Stimulated activated CD4-positive, alpha-beta T cell treated with anti-CD3 and anti-CD28 coated beads, Interleukin-4, amount 100 ng/mL, for 48 hours (primary cell): ENCODE data around the gene EIPR1.
"Not testable (repeated sequence)": the region's sequence is repeated elsewhere in the genome, so short reads cannot be mapped to it uniquely, and the experiment has no call there.

Experiments used
- DNase-seq, 2 donors: peaks; one replicate each; pipeline ENCODE4 v3.0.0-alpha.2; 2020; ENCODE audit warnings: low read depth in 2 of 2

Gene EIPR1

GRCh38 chr2:3357926-3358325, 19.7 kb downstream of the EIPR1 start:
- DNase-seq: no peak

- not testable (repeated sequence) for DNase-seq
These were observed 20.2 kb downstream of the EIPR1 start for GRCh38 chr2:3357446-3357845.

- no peak for DNase-seq
These were observed 20.8 kb downstream of the EIPR1 start for GRCh38 chr2:3356799-3357198.

- no peak for DNase-seq
These were observed 21.6 kb downstream of the EIPR1 start for GRCh38 chr2:3355951-3356569.

- DNase-seq: no peak
These were observed 22.6 kb downstream of the EIPR1 start for GRCh38 chr2:3354986-3355385.

- DNase-seq: no peak
These were observed 28.4 kb downstream of the EIPR1 start for GRCh38 chr2:3349211-3349693.

- DNase-seq: no peak
These were observed 28.9 kb downstream of the EIPR1 start for GRCh38 chr2:3348767-3349166.

GRCh38 chr2:3345621-3346020, 32.0 kb downstream of the EIPR1 start:
- DNase-seq: no peak

GRCh38 chr2:3344897-3345296, 32.7 kb downstream of the EIPR1 start:
- no peak for DNase-seq

GRCh38 chr2:3343012-3343411, 34.6 kb downstream of the EIPR1 start:
- DNase-seq: no peak

GRCh38 chr2:3342324-3342723, 35.3 kb downstream of the EIPR1 start:
- DNase-seq: no peak

- DNase-seq: no peak
These were observed 36.3 kb downstream of the EIPR1 start for GRCh38 chr2:3341336-3341735.

- no peak for DNase-seq
These were observed 37.5 kb downstream of the EIPR1 start for GRCh38 chr2:3340144-3340543.

- no peak for DNase-seq
These were observed 39.3 kb downstream of the EIPR1 start for GRCh38 chr2:3338340-3338739.

- DNase-seq: no peak
These were observed 40.8 kb downstream of the EIPR1 start for GRCh38 chr2:3336844-3337243.

GRCh38 chr2:3334392-3335345, 42.9 kb downstream of the EIPR1 start:
- DNase-seq: no peak

GRCh38 chr2:3332133-3332532, 45.5 kb downstream of the EIPR1 start:
- DNase-seq: no peak

GRCh38 chr2:3329491-3329890, 48.1 kb downstream of the EIPR1 start:
- no peak for DNase-seq

GRCh38 chr2:3326871-3327270, 50.7 kb downstream of the EIPR1 start:
- no peak for DNase-seq

GRCh38 chr2:3326182-3326537, 51.5 kb downstream of the EIPR1 start:
- DNase-seq: no peak

GRCh38 chr2:3325458-3326181, 52.0 kb downstream of the EIPR1 start:
- no peak for DNase-seq
